Adrenal gland (tissue), 5 donors: ENCODE results near the gene KIAA0753.

Experiments used
- CTCF ChIP-seq, 6 experiments: fragments of 450-650 bp in 4 of 6; fragments of 200-600 bp in 2 of 6; sonication (generic) in 1 of 6; IDR thresholded peaks; 1 replicate in 5 of 6; 2 replicates in 1 of 6; pipeline versions ENCODE4 v1.5.1 to v1.8.0; 2016 to 2021; ENCODE audit warnings: antibody characterized with exemption in 6 of 6, mild to moderate bottlenecking in 2 of 6, moderate library complexity in 1 of 6
- POLR2A ChIP-seq, 2 donors: fragments of 450-650 bp; IDR thresholded peaks; one replicate each; pipeline ENCODE4 v1.6.1; 2017; ENCODE audit warnings: antibody characterized with exemption in 2 of 2, mild to moderate bottlenecking in 2 of 2, moderate library complexity in 1 of 2
- donor health status: DM: no; HTN: no; CAD: no.

GRCh38 chr17:6528557-6528956 lies 112.0 kb downstream of the KIAA0753 start:
- TF ChIP-seq CTCF (IDR thresholded peaks at IDR 0.05) = no peak
- no peak for TF ChIP-seq POLR2A (IDR thresholded peaks at IDR 0.05)
